Calu3 (cell line): ENCODE data around the gene FRMD5. TPM values are rescaled to one million over a fixed set of nuclear protein-coding genes. Genes with fewer than 3 reads are reported as not detected.
A peak's percentile ranks its signal among the peaks of the same experiment; 100 is the strongest.
"Not testable (repeated sequence)": the region's sequence is repeated elsewhere in the genome, so short reads cannot be mapped to it uniquely, and the experiment has no call there.

Experiments
- BruUV-seq: library from RNA; stranded (reverse); fragments of 400-500 nt; replicated peaks from 2 replicates; lab custom pipeline; 2021; lab: Mats Ljungman, UMichigan
- CTCF ChIA-PET: fragments of 300-600 bp; sonication (Branson Sonifier 250); formaldehyde crosslinking; loops from one replicate; lab custom pipeline; 2022; ENCODE audit warnings: antibody characterized with exemption; lab: Charles Lee
- DNase-seq: peaks from one replicate; pipeline ENCODE4 v3.0.0; 2022
- H3K27ac Mint-ChIP-seq: one replicate; pipeline ENCODE4 v1.8.0; 2022; ENCODE audit warnings: mixed read lengths; ENCODE audit not compliant: unreplicated experiment
- H3K27me3 Mint-ChIP-seq: one replicate; pipeline ENCODE4 v1.8.0; 2022; ENCODE audit warnings: mixed read lengths; ENCODE audit not compliant: unreplicated experiment
- H3K36me3 Mint-ChIP-seq: one replicate; pipeline ENCODE4 v1.8.0; 2022; ENCODE audit warnings: mild to moderate bottlenecking, moderate library complexity, mixed read lengths; ENCODE audit not compliant: insufficient read depth, unreplicated experiment
- H3K4me1 Mint-ChIP-seq: one replicate; pipeline ENCODE4 v1.8.0; 2022; ENCODE audit warnings: mild to moderate bottlenecking, low read depth, mixed read lengths; ENCODE audit not compliant: unreplicated experiment
- H3K4me3 Mint-ChIP-seq: one replicate; pipeline ENCODE4 v1.8.0; 2022; ENCODE audit warnings: mild to moderate bottlenecking, low read depth, moderate library complexity, mixed read lengths; ENCODE audit not compliant: unreplicated experiment
- H3K9me3 Mint-ChIP-seq: one replicate; pipeline ENCODE4 v1.8.0; 2022; ENCODE audit warnings: low read depth, mixed read lengths; ENCODE audit not compliant: unreplicated experiment
- intact Hi-C: fragments of 100-400 bp; cut with micrococcal nuclease; formaldehyde crosslinking; loops from one replicate; pipeline ENCODE4 v1.10.0; 2022; ENCODE audit not compliant: unreplicated experiment
- total RNA-seq: library from RNA; stranded (reverse); gene quantifications from 2 replicates; pipeline ENCODE4 v1.2.3, GENCODE V29; 2022
- TF ChIP-seq, protein P1 (sequence below): fragments of 200-600 bp; IDR thresholded peaks from one replicate; pipeline ENCODE4 v1.8.0; 2022; ENCODE audit warnings: antibody characterized with exemption; ENCODE audit not compliant: unreplicated experiment

FRMD5 gene
- total RNA-seq, 1 experiment from 2014 or later = 10.9 TPM

DNA sequence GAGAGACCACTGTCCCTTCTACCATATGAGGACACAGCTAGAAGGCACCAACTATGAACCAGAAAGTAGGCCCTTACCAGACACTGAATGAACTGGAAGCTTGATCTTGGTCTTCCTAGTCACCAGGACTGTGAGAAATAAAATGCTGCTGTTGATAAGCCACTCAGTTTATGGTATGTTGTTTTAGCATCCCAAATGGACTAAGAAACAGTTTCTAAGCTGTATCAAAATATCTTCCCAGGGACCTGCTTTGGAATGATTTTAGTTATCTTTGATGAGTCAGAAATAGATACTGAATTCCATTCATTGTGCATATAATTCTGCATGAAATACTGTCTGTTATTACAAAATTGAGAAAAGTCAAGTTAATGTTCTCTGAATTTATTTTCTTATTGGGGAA, 349.6 kb downstream of the FRMD5 start:
- no peak for DNase-seq
- no peak overlapping the region for H3K4me3 Mint-ChIP-seq
- no peaks in the 10 kb centered on the region for H3K4me1 Mint-ChIP-seq
- peaks cover 4% of the 10 kb centered on the region for H3K36me3 Mint-ChIP-seq
- TF ChIP-seq, protein P1, sequence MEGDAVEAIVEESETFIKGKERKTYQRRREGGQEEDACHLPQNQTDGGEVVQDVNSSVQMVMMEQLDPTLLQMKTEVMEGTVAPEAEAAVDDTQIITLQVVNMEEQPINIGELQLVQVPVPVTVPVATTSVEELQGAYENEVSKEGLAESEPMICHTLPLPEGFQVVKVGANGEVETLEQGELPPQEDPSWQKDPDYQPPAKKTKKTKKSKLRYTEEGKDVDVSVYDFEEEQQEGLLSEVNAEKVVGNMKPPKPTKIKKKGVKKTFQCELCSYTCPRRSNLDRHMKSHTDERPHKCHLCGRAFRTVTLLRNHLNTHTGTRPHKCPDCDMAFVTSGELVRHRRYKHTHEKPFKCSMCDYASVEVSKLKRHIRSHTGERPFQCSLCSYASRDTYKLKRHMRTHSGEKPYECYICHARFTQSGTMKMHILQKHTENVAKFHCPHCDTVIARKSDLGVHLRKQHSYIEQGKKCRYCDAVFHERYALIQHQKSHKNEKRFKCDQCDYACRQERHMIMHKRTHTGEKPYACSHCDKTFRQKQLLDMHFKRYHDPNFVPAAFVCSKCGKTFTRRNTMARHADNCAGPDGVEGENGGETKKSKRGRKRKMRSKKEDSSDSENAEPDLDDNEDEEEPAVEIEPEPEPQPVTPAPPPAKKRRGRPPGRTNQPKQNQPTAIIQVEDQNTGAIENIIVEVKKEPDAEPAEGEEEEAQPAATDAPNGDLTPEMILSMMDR = no peak
- no peaks in the 10 kb centered on the region for H3K9me3 Mint-ChIP-seq
- intact Hi-C loops = no loop called here
- no TSS peak for BruUV-seq
- CTCF ChIA-PET = no interaction called here
- no peak overlapping the region for H3K27ac Mint-ChIP-seq
- no peaks in the 10 kb centered on the region for H3K27me3 Mint-ChIP-seq

DNA sequence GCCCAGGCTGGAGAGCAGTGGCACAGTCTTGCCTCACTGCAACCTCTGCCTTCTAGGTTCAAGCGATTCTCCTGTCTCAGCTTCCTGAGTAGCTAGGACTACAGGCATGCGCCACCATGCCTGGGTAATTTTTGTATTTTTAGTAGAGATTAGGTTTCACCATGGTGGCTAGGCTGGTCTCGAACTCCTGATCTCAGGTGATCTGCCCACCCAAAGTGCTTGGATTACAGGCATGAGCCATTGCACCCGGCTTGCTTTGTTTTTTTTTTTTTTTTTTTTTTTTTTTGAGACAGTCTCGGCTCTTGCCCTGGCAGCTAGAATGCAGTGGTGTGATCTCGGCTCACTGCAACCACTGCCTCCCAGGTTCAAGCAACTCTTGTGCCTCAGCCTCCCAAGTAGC, 362.6 kb downstream of the FRMD5 start:
- H3K27me3 Mint-ChIP-seq, intact Hi-C loops, DNase-seq, BruUV-seq, H3K36me3 Mint-ChIP-seq, H3K9me3 Mint-ChIP-seq, H3K27ac Mint-ChIP-seq, H3K4me1 Mint-ChIP-seq, H3K4me3 Mint-ChIP-seq: not testable (repeated sequence)
- CTCF ChIA-PET = interaction anchor here (0.7 kb wide), 1 partner anchor 360 kb away, joined by 3 read pairs; no protein-coding TSS in a partner anchor

DNA sequence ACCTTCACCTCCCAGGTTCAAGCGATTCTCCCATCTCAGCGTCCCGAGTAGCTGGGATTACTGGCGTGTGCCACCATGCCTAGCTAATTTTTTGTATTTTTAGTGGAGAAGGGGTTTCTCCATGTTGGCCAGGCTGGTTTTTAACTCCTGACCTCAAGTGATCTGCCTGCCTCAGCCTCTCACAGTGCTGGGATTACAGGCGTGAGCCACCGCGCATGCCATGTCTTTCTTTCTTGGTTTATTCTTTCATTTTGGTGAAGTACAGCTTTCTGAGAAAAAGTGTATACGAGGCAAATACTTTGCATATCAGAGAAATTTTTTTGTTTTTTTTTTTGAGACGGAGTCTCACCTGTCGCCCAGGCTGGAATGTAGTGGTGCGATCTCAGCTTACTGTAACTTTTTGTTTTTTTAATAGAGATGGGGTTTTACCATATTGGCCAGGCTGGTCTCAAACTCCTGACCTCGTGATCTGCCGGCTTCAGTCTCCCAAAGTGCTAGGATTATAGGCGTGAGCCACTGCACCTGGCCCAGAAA, 363.5 kb downstream of the FRMD5 start:
- BruUV-seq, CTCF ChIA-PET, H3K4me3 Mint-ChIP-seq, H3K9me3 Mint-ChIP-seq, H3K36me3 Mint-ChIP-seq, DNase-seq, H3K4me1 Mint-ChIP-seq, H3K27me3 Mint-ChIP-seq, intact Hi-C loops, H3K27ac Mint-ChIP-seq: not testable (repeated sequence)

DNA sequence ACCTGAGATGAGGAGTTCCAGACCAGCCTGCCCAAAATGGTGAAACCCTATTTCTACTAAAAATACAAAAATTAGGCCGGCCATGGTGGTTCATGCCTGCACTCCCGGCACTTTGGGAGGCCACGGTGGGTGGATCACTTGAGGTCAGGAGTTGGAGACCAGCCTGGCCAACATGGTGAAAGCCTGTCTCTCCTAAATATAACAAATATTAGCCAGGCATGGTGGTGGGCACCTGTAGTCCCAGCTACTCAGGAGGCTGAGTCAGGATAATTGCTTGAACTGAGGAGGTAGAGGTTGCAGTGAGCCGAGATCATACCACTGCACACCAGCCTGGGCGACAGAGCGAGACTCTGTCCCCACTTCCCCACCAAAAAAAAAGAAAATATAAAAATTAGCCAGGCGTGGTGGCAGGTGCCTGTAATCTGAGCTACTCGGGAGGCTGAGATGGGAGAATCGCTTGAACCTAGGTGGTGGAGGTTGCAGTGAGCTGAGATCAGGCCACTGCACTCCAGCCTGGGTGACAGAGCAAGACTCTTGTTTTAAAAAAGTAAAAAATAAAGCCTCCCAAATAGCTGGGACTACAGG, 364.3 kb downstream of the FRMD5 start:
- H3K4me1 Mint-ChIP-seq, BruUV-seq, intact Hi-C loops, H3K27ac Mint-ChIP-seq, DNase-seq, H3K9me3 Mint-ChIP-seq, H3K4me3 Mint-ChIP-seq, H3K36me3 Mint-ChIP-seq, H3K27me3 Mint-ChIP-seq, CTCF ChIA-PET: not testable (repeated sequence)

DNA sequence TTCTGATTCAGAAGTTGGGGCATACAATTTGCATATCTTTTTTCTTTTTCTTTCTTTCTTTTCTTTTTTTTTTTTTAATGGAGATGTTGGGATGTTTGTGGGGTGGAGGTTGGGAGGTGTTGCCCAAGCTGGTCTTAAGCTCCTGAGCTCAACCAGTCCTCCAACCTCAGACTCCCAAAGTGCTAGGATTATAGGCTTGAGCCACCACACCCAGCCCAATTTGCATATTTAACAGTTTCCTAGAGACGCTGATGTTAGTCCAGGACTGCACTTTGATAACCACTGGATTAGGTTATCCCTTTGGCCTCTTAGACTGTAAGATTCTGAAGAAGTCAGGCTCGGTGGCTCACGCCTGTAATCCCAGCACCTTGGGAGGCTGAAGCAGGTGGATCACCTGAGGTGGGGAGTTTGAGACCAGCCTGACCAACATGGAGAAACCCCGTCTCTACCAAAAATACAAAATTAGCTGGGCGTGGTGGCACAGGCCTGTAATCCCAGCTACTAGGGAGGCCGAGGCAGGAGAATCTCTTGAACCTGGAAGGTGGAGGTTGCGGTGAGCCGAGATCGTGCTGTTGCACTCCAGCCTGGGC, 365.0 kb downstream of the FRMD5 start:
- H3K36me3 Mint-ChIP-seq, H3K27me3 Mint-ChIP-seq, intact Hi-C loops, BruUV-seq, H3K27ac Mint-ChIP-seq, CTCF ChIA-PET, H3K4me1 Mint-ChIP-seq, H3K9me3 Mint-ChIP-seq, H3K4me3 Mint-ChIP-seq, DNase-seq: not testable (repeated sequence)

DNA sequence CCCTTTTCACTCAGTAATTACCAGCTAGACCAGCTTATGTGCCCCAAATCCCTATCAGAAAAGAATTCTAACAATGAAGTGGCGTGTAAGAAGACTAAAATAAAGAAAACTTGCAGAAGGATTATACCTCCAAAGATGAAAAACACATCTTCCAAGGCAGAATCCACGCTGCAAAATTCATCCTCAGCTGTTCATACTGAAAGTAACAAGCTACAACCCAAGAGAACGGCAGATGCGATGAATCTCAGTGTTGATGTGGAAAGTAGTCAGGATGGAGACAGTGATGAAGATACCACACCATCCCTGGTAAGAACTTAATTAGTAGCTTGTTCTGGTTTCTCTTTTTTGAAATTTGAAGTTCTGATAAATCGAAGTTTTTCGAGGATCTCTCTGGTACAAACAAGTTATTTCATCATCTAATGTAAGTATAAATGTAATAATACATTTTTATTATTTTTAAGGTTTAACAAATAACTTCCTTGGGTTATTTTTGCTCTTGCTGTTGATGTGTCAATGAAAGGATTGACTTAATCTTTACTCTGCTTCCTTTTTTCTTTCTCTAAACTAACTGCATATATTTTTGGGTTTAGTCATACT, 366.9 kb downstream of the FRMD5 start:
- Mint-ChIP-seq H3K4me3 (peak overlapping the region; percentile 77), H3K9me3 (no peaks in the 10 kb centered on the region), H3K27ac (peak overlapping the region; percentile 37), H3K36me3 (peaks cover 10% of the 10 kb centered on the region), H3K4me1 (no peaks in the 10 kb centered on the region), H3K27me3 (no peaks in the 10 kb centered on the region)
- no peak for DNase-seq
- TF ChIP-seq, protein P1 = no peak
- intact Hi-C loops = no loop called here
- BruUV-seq = TSS peak; percentile 43
- CTCF ChIA-PET = no interaction called here
